SK-N-SH treated with all-trans-retinoic acid at 6 μM for 48 hours (cell line): ENCODE data around the gene NQO2.

Experiments
- ATAC-seq: fragments of 200-7000 bp; cut with Tn5 transposase; 3 replicates; pipeline ENCODE4 v1.9.1; 2020; ENCODE audit warnings: mild to moderate bottlenecking, moderate library complexity
- ARNTL ChIP-seq: fragments of 450-650 bp; formaldehyde crosslinking; IDR thresholded peaks from 2 replicates; pipeline ENCODE4 v1.5.0; 2020; ENCODE audit warnings: low read depth, mild to moderate bottlenecking, moderate library complexity, borderline replicate concordance
- BACH2 ChIP-seq: fragments of 250-450 bp; sonication (Bioruptor Pico); IDR thresholded peaks from 2 replicates; pipeline ENCODE4 v1.9.0; 2021; ENCODE audit warnings: mild to moderate bottlenecking, borderline replicate concordance
- CREB5 ChIP-seq: fragments of 250-450 bp; sonication (Bioruptor Pico); IDR thresholded peaks from 2 replicates; pipeline ENCODE4 v1.5.1; 2020; ENCODE audit warnings: low read depth, mild to moderate bottlenecking, moderate library complexity
- CSDC2 ChIP-seq: fragments of 250-450 bp; sonication (Bioruptor Pico); IDR thresholded peaks from 2 replicates; pipeline ENCODE4 v1.5.0; 2020; ENCODE audit warnings: mild to moderate bottlenecking, moderate library complexity
- CSRNP3 ChIP-seq: fragments of 250-450 bp; sonication (Bioruptor Pico); IDR thresholded peaks from 2 replicates; pipeline ENCODE4 v1.5.1; 2021; ENCODE audit warnings: mild to moderate bottlenecking, moderate library complexity
- ESRRG ChIP-seq: fragments of 250-450 bp; sonication (Bioruptor Pico); IDR thresholded peaks from 2 replicates; pipeline ENCODE4 v1.6.1; 2021; ENCODE audit warnings: mild to moderate bottlenecking
- GLIS3 ChIP-seq: fragments of 250-450 bp; sonication (Bioruptor Pico); IDR thresholded peaks from 2 replicates; pipeline ENCODE4 v1.5.0; 2020; ENCODE audit warnings: mild to moderate bottlenecking, moderate library complexity
- OSR1 ChIP-seq: fragments of 250-450 bp; sonication (Bioruptor Pico); IDR thresholded peaks from 2 replicates; pipeline ENCODE4 v1.8.0; 2022; ENCODE audit warnings: moderate library complexity, mild to moderate bottlenecking, inconsistent platforms
- PATZ1 ChIP-seq: fragments of 250-450 bp; sonication (Bioruptor Pico); IDR thresholded peaks from 2 replicates; pipeline ENCODE4 v1.8.0; 2020; ENCODE audit warnings: mild to moderate bottlenecking, moderate library complexity, borderline replicate concordance
- POU6F1 ChIP-seq: fragments of 250-450 bp; sonication (Bioruptor Pico); IDR thresholded peaks from 2 replicates; pipeline ENCODE4 v1.8.0; 2021; ENCODE audit warnings: low read depth, mild to moderate bottlenecking, moderate library complexity, borderline replicate concordance
- PPARA ChIP-seq: fragments of 250-450 bp; sonication (Bioruptor Pico); IDR thresholded peaks from 2 replicates; pipeline ENCODE4 v1.5.0; 2020; ENCODE audit warnings: mild to moderate bottlenecking, borderline replicate concordance
- RARB ChIP-seq: fragments of 250-450 bp; sonication (Bioruptor Pico); IDR thresholded peaks from 2 replicates; pipeline ENCODE4 v1.8.0; 2021; ENCODE audit warnings: mild to moderate bottlenecking, moderate library complexity
- SNAI2 ChIP-seq: fragments of 250-450 bp; sonication (Bioruptor Pico); IDR thresholded peaks from 2 replicates; pipeline ENCODE4 v1.5.0; 2020; ENCODE audit warnings: mild to moderate bottlenecking, moderate library complexity
- TOX ChIP-seq: fragments of 250-450 bp; sonication (Bioruptor Pico); IDR thresholded peaks from 2 replicates; pipeline ENCODE4 v1.8.0; 2021; ENCODE audit warnings: mild to moderate bottlenecking, moderate library complexity, borderline replicate concordance
- TSHZ2 ChIP-seq: fragments of 250-450 bp; sonication (Bioruptor Pico); IDR thresholded peaks from 2 replicates; pipeline ENCODE4 v1.5.0; 2020; ENCODE audit warnings: mild to moderate bottlenecking, moderate library complexity
- ZC3H10 ChIP-seq: fragments of 250-450 bp; sonication (Bioruptor Pico); IDR thresholded peaks from 2 replicates; pipeline ENCODE4 v1.5.1; 2021; ENCODE audit warnings: mild to moderate bottlenecking, moderate library complexity
- ZFP3 ChIP-seq: fragments of 250-450 bp; sonication (Bioruptor Pico); IDR thresholded peaks from 2 replicates; pipeline ENCODE4 v1.5.0; 2020; ENCODE audit warnings: mild to moderate bottlenecking, moderate library complexity
- ZNF565 ChIP-seq: fragments of 450-650 bp; formaldehyde crosslinking; conservative IDR thresholded peaks from 2 replicates; pipeline ENCODE4 v1.5.0; 2020; ENCODE audit warnings: low read depth, mild to moderate bottlenecking, moderate library complexity
- ZNF70 ChIP-seq: fragments of 450-650 bp; formaldehyde crosslinking; IDR thresholded peaks from 2 replicates; pipeline ENCODE4 v1.5.0; 2020; ENCODE audit warnings: mild to moderate bottlenecking, moderate library complexity
- ZNF8 ChIP-seq: fragments of 450-650 bp; formaldehyde crosslinking; IDR thresholded peaks from 2 replicates; pipeline ENCODE4 v1.5.0; 2020; ENCODE audit warnings: mild to moderate bottlenecking, moderate library complexity

The NQO2 gene

GRCh38 chr6:2962636-2963035 is 37.1 kb upstream of the NQO2 start (continued):
- no peak for TF ChIP-seq BACH2
- no peak for TF ChIP-seq POU6F1 (CRISPR knock-in tag)
- TF ChIP-seq ZNF8: no peak
- TF ChIP-seq CSDC2 (CRISPR knock-in tag): no peak
- no peak for TF ChIP-seq ZNF70 (CRISPR knock-in tag)

- TF ChIP-seq ZNF70 (CRISPR knock-in tag) (no peak), SNAI2 (CRISPR knock-in tag) (no peak), ESRRG (CRISPR knock-in tag) (no peak), ZNF565 (CRISPR knock-in tag) (no peak), TOX (CRISPR knock-in tag) (no peak), ZC3H10 (CRISPR knock-in tag) (no peak), ZFP3 (CRISPR knock-in tag) (no peak), ARNTL (CRISPR knock-in tag) (no peak), OSR1 (CRISPR knock-in tag) (no peak), CSRNP3 (CRISPR knock-in tag) (no peak), CREB5 (CRISPR knock-in tag) (no peak), GLIS3 (CRISPR knock-in tag) (no peak), RARB (CRISPR knock-in tag) (no peak), TSHZ2 (CRISPR knock-in tag) (no peak), PPARA (CRISPR knock-in tag) (no peak)
- ATAC-seq: no peak
Observed at GRCh38 chr6:2963756-2964155, 35.9 kb upstream of the NQO2 start.

GRCh38 chr6:2964793-2965505 is 34.7 kb upstream of the NQO2 start:
- no peak for TF ChIP-seq RARB (CRISPR knock-in tag)
- TF ChIP-seq ZNF565 (CRISPR knock-in tag): no peak
- TF ChIP-seq CSDC2 (CRISPR knock-in tag): no peak
- no peak for TF ChIP-seq ESRRG (CRISPR knock-in tag)
- TF ChIP-seq SNAI2 (CRISPR knock-in tag): no peak
- no peak for TF ChIP-seq ZC3H10 (CRISPR knock-in tag)
- TF ChIP-seq PATZ1 (CRISPR knock-in tag): no peak
- no peak for ATAC-seq
